SU-DHL-6 (cell line): ENCODE data around the gene SRBD1.

Experiments used
- EZH2phosphoT487 ChIP-seq: fragments of 200-600 bp; sonication (generic), shearing (Covaris generic); conservative IDR thresholded peaks from 2 replicates; pipeline ENCODE4 v1.6.1; 2018; ENCODE audit warnings: mild to moderate bottlenecking, antibody characterized with exemption, low read length, moderate library complexity, mixed read lengths
- TF ChIP-seq, protein P1 (sequence below): fragments of 200-600 bp; sonication (generic); IDR thresholded peaks from one replicate; pipeline ENCODE4 v1.5.1; 2017; ENCODE audit warnings: antibody characterized with exemption, mild to moderate bottlenecking, low read length, moderate library complexity; ENCODE audit not compliant: insufficient read depth, poor library complexity, severe bottlenecking

GRCh38 chr2:45583977-45584376, 27.1 kb downstream of the SRBD1 start:
- TF ChIP-seq, protein P1, sequence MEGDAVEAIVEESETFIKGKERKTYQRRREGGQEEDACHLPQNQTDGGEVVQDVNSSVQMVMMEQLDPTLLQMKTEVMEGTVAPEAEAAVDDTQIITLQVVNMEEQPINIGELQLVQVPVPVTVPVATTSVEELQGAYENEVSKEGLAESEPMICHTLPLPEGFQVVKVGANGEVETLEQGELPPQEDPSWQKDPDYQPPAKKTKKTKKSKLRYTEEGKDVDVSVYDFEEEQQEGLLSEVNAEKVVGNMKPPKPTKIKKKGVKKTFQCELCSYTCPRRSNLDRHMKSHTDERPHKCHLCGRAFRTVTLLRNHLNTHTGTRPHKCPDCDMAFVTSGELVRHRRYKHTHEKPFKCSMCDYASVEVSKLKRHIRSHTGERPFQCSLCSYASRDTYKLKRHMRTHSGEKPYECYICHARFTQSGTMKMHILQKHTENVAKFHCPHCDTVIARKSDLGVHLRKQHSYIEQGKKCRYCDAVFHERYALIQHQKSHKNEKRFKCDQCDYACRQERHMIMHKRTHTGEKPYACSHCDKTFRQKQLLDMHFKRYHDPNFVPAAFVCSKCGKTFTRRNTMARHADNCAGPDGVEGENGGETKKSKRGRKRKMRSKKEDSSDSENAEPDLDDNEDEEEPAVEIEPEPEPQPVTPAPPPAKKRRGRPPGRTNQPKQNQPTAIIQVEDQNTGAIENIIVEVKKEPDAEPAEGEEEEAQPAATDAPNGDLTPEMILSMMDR: no peak
- TF ChIP-seq EZH2phosphoT487: no peak
